Kidney epithelial cell (primary cell): Measurements from ENCODE around the gene WASHC4. TPM values are rescaled to one million over a fixed set of nuclear protein-coding genes. Genes with fewer than 3 reads are reported as not detected.
A peak's percentile ranks its signal among the peaks of the same experiment; 100 is the strongest.

Experiments
- DNase-seq: peaks from one replicate; pipeline ENCODE4 v3.0.0-alpha.2; 2010; ENCODE audit warnings: low read depth
- H3K27me3 ChIP-seq: 2 replicates; pipeline ENCODE4 v1.6.0; 2011; ENCODE audit warnings: low read length; ENCODE audit not compliant: control insufficient read depth, insufficient read depth
- H3K36me3 ChIP-seq: 2 replicates; pipeline ENCODE4 v1.5.1; 2011; ENCODE audit warnings: low read length; ENCODE audit not compliant: control insufficient read depth, insufficient read depth
- H3K4me3 ChIP-seq: 2 replicates; pipeline ENCODE4 v1.5.1; 2011; ENCODE audit warnings: low read depth, mild to moderate bottlenecking, control low read depth, low read length
- CTCF ChIP-seq: IDR thresholded peaks from 2 replicates; pipeline ENCODE4 v1.5.1; 2011; ENCODE audit warnings: mild to moderate bottlenecking, moderate library complexity, low read length, control low read depth, inconsistent platforms; ENCODE audit not compliant: insufficient read depth, poor library complexity, severe bottlenecking
- total RNA-seq: library from RNA; depleted of rRNA; stranded (reverse); fragments of >200 nt; gene quantifications from 2 replicates; pipeline ENCODE4 v1.2.3, GENCODE V29; 2015

Gene WASHC4
- total RNA-seq, 1 donor from 2014 or later, result 61.4 TPM

GRCh38 chr12:105100207-105100985, 7.1 kb upstream of the WASHC4 start:
- DNase-seq, result no peak
- Histone ChIP-seq H3K36me3 (no peaks in the 10 kb centered on the region), H3K4me3 (no peak overlapping the region), H3K27me3 (no peaks in the 10 kb centered on the region)
- TF ChIP-seq CTCF, result no peak

GRCh38 chr12:105100998-105101397, 6.5 kb upstream of the WASHC4 start:
- no peaks in the 10 kb centered on the region for H3K27me3 ChIP-seq
- DNase-seq, result no peak
- H3K4me3 ChIP-seq, result no peak overlapping the region
- no peaks in the 10 kb centered on the region for H3K36me3 ChIP-seq
- no peak for TF ChIP-seq CTCF

- Histone ChIP-seq H3K27me3 (no peaks in the 10 kb centered on the region), H3K36me3 (no peaks in the 10 kb centered on the region), H3K4me3 (no peak overlapping the region)
- TF ChIP-seq CTCF, result no peak
- DNase-seq, result no peak
Measured at GRCh38 chr12:105102673-105103072, 4.9 kb upstream of the WASHC4 start.

GRCh38 chr12:105104762-105105161, 2.8 kb upstream of the WASHC4 start:
- H3K36me3 ChIP-seq, result no peaks in the 10 kb centered on the region
- H3K27me3 ChIP-seq, result no peaks in the 10 kb centered on the region
- H3K4me3 ChIP-seq, result no peak overlapping the region
- no peak for DNase-seq
- no peak for TF ChIP-seq CTCF

GRCh38 chr12:105106621-105107020, 910 bp upstream of the WASHC4 start:
- no peak overlapping the region for H3K4me3 ChIP-seq
- no peak for DNase-seq
- no peaks in the 10 kb centered on the region for H3K36me3 ChIP-seq
- TF ChIP-seq CTCF, result no peak
- H3K27me3 ChIP-seq, result no peaks in the 10 kb centered on the region

GRCh38 chr12:105107171-105107493, 399 bp upstream of the WASHC4 start:
- H3K36me3 ChIP-seq, result no peaks in the 10 kb centered on the region
- no peaks in the 10 kb centered on the region for H3K27me3 ChIP-seq
- peak overlapping the region; percentile 100 for H3K4me3 ChIP-seq
- TF ChIP-seq CTCF, result no peak
- no peak for DNase-seq
